Loucy (cell line): ENCODE measurements around the gene TXNRD1.

ENCODE experiments used
- CTCF ChIP-seq: fragments of 200-600 bp; sonication (generic); conservative IDR thresholded peaks from 2 replicates; pipeline ENCODE4 v1.5.1; 2014; ENCODE audit warnings: mild to moderate bottlenecking, antibody characterized with exemption, low read length
- EZH2phosphoT487 ChIP-seq: fragments of 200-600 bp; IDR thresholded peaks from 2 replicates; pipeline ENCODE4 v1.6.1; 2018; ENCODE audit warnings: antibody characterized with exemption, mild to moderate bottlenecking, moderate library complexity, borderline replicate concordance

GRCh38 chr12:104234926-104235499, 19.4 kb downstream of the TXNRD1 start:
- TF ChIP-seq CTCF (no peak), EZH2phosphoT487 (no peak)
